Gastroesophageal sphincter (tissue), 4 donors: ENCODE results near the gene FAM222B. TPM values are rescaled to one million over a fixed set of nuclear protein-coding genes. Genes with fewer than 3 reads are reported as not detected.

Experiments
- ATAC-seq: fragments of 150-250 bp; one replicate; pipeline ENCODE4 v1.9.1; 2016; ENCODE audit warnings: mild to moderate bottlenecking, moderate library complexity
- H3K27ac ChIP-seq, 4 donors: fragments of 200-600 bp; sonication (generic) in 3 of 4; 1 replicate in 3 of 4; 2 replicates in 1 of 4; pipeline ENCODE4 v1.5.1; 2016 to 2019
- H3K27me3 ChIP-seq: fragments of 200-600 bp; sonication (generic); one replicate; pipeline ENCODE4 v1.5.1; 2019
- H3K36me3 ChIP-seq, 2 donors: fragments of 200-600 bp; sonication (generic); one replicate each; pipeline ENCODE4 v1.5.1; 2019; ENCODE audit warnings: control low read depth in 1 of 2
- H3K4me1 ChIP-seq, 3 donors: fragments of 200-600 bp; sonication (generic); 1 replicate in 2 of 3; 2 replicates in 1 of 3; pipeline ENCODE4 v1.5.1; 2016 to 2019; ENCODE audit warnings: control low read depth in 2 of 3
- H3K4me3 ChIP-seq, 2 donors: fragments of 200-600 bp; sonication (generic); one replicate each; pipeline ENCODE4 v1.5.1; 2019; ENCODE audit warnings: mild to moderate bottlenecking in 1 of 2, moderate library complexity in 1 of 2
- H3K9me3 ChIP-seq, 3 donors: fragments of 200-600 bp; sonication (generic); one replicate each; pipeline ENCODE4 v1.5.1; 2017 to 2019; ENCODE audit warnings: control low read depth in 2 of 3
- CTCF ChIP-seq, 4 experiments: fragments of 200-600 bp in 2 of 4; fragments of 450-650 bp in 2 of 4; sonication (generic) in 1 of 4; IDR thresholded peaks; one replicate each; pipeline ENCODE4 v1.5.1; 2017 to 2019; ENCODE audit warnings: antibody characterized with exemption in 4 of 4, mild to moderate bottlenecking in 2 of 4, moderate library complexity in 2 of 4
- EP300 ChIP-seq: sonication (generic); formaldehyde crosslinking; IDR thresholded peaks from one replicate; pipeline ENCODE4 v1.6.1; 2017; ENCODE audit warnings: antibody characterized with exemption, mild to moderate bottlenecking
- POLR2A ChIP-seq, 2 donors: fragments of 450-650 bp; IDR thresholded peaks; one replicate each; pipeline ENCODE4 v1.6.1; 2017; ENCODE audit warnings: antibody characterized with exemption in 2 of 2, mild to moderate bottlenecking in 2 of 2, moderate library complexity in 1 of 2
- POLR2AphosphoS5 ChIP-seq: sonication (generic); formaldehyde crosslinking; IDR thresholded peaks from one replicate; pipeline ENCODE4 v1.6.1; 2017; ENCODE audit warnings: antibody characterized with exemption
- WGBS, 2 donors: methylation state at CpG; one replicate each; pipeline ENCODE4 v1.1.5; 2018; ENCODE audit warnings: low coverage in 1 of 2; 5-methylcytosine and 5-hydroxymethylcytosine counted together
- total RNA-seq, 4 donors: library from RNA; depleted of rRNA; stranded (reverse); fragments of >200 nt; gene quantifications; one replicate each; pipeline ENCODE4 v1.1.0, GENCODE V29; 2016

The FAM222B gene
- total RNA-seq, 4 donors from 2014 or later: 15.5 to 47.6 (median 21.6) TPM

- ATAC-seq: no peak
- TF ChIP-seq POLR2AphosphoS5 (no peak), POLR2A (IDR thresholded peaks at IDR 0.05) (no peak), CTCF (IDR thresholded peaks at IDR 0.05) (no peak), EP300 (no peak)
- Histone ChIP-seq H3K4me3 (no peak overlapping the region), H3K27me3 (no peaks in the 10 kb centered on the region), H3K4me1 (no peaks in the 10 kb centered on the region), H3K27ac (no peak overlapping the region), H3K36me3 (peaks cover 0 to 52% of the 10 kb centered on the region in 2 donors), H3K9me3 (no peaks in the 10 kb centered on the region)
- 0 to 33% methylated on average over 1 to 2 of the region's 8 CpGs for WGBS, 2 donors
Observed at GRCh38 chr17:28861393-28862203, 19.0 kb upstream of the FAM222B start.

GRCh38 chr17:28860363-28860808 lies 17.8 kb upstream of the FAM222B start:
- no peak for TF ChIP-seq EP300
- no peak for TF ChIP-seq POLR2A (IDR thresholded peaks at IDR 0.05)
- TF ChIP-seq POLR2AphosphoS5: no peak
- no peak for TF ChIP-seq CTCF (IDR thresholded peaks at IDR 0.05)
- H3K4me3 ChIP-seq: no peak overlapping the region
- H3K9me3 ChIP-seq: no peaks in the 10 kb centered on the region
- no peak overlapping the region for H3K27ac ChIP-seq
- peaks cover 0 to 10% (median 3%) of the 10 kb centered on the region in 3 donors for H3K4me1 ChIP-seq
- H3K36me3 ChIP-seq: peaks cover 0 to 59% of the 10 kb centered on the region in 2 donors
- no peak for ATAC-seq
- WGBS, 2 donors: 84 to 93% methylated on average over 4 of the region's 4 CpGs
- H3K27me3 ChIP-seq: no peaks in the 10 kb centered on the region

DNA sequence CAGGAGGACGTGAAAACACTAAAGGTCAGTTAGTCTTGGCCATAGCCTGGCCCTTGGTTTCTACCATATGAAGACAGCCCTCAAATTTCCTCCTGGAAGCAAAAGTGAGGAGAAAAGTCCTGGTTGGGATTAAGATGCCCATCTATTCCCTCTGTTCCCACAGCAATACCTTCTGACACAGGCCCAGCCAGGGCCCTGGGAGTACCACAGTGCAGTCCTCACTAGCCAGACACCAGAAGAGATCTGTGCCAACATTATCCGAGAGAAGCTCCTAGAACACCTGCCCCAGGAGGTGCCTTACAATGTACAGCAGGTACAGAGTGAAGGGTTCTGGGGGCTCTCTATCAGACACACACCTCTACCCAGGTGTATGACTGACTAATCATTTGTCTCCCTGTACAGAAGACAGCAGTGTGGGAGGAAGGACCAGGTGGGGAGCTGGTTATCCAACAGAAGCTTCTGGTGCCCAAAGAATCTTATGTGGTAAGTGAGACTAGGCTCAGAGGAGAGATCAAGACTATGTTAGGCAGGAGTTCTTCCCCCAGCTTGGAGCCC lies 16.3 kb upstream of the FAM222B start:
- WGBS, 2 donors: no CpG with 5 or more reads among the region's 2 CpGs
- no peak for TF ChIP-seq POLR2A (IDR thresholded peaks at IDR 0.05)
- TF ChIP-seq EP300: no peak
- TF ChIP-seq CTCF (IDR thresholded peaks at IDR 0.05): no peak
- TF ChIP-seq POLR2AphosphoS5: no peak
- H3K27me3 ChIP-seq: no peaks in the 10 kb centered on the region
- ATAC-seq: no peak
- no peak overlapping the region for H3K4me3 ChIP-seq
- H3K36me3 ChIP-seq: peaks cover 0 to 59% of the 10 kb centered on the region in 2 donors
- H3K27ac ChIP-seq: no peak overlapping the region
- H3K4me1 ChIP-seq: peaks cover 0 to 18% (median 5%) of the 10 kb centered on the region in 3 donors
- no peaks in the 10 kb centered on the region for H3K9me3 ChIP-seq

- ATAC-seq: no peak
- peaks cover 0 to 18% (median 5%) of the 10 kb centered on the region in 3 donors for H3K4me1 ChIP-seq
- 100% methylated on average over 1 of the region's 3 CpGs; no CpG with 5 or more reads in 1 of the 2 donors for WGBS, 2 donors
- H3K27ac ChIP-seq: no peak overlapping the region
- H3K4me3 ChIP-seq: no peak overlapping the region
- H3K36me3 ChIP-seq: peaks cover 0 to 59% of the 10 kb centered on the region in 2 donors
- no peaks in the 10 kb centered on the region for H3K27me3 ChIP-seq
- H3K9me3 ChIP-seq: no peaks in the 10 kb centered on the region
- TF ChIP-seq CTCF (IDR thresholded peaks at IDR 0.05): no peak
Observed at GRCh38 chr17:28857905-28858800, 15.6 kb upstream of the FAM222B start.
